HG02840 (cell line): ENCODE results near the gene STX2.
"Not testable (repeated sequence)": the region's sequence is repeated elsewhere in the genome, so short reads cannot be mapped to it uniquely, and the experiment has no call there.

Experiments used
- ATAC-seq: cut with Tn5 transposase; IDR thresholded peaks from one replicate; pipeline ENCODE4 v1.9.1; 2021; ENCODE audit warnings: mild to moderate bottlenecking, moderate library complexity, moderate number of reproducible peaks; ENCODE audit not compliant: unreplicated experiment, low FRiP score

The STX2 gene

DNA sequence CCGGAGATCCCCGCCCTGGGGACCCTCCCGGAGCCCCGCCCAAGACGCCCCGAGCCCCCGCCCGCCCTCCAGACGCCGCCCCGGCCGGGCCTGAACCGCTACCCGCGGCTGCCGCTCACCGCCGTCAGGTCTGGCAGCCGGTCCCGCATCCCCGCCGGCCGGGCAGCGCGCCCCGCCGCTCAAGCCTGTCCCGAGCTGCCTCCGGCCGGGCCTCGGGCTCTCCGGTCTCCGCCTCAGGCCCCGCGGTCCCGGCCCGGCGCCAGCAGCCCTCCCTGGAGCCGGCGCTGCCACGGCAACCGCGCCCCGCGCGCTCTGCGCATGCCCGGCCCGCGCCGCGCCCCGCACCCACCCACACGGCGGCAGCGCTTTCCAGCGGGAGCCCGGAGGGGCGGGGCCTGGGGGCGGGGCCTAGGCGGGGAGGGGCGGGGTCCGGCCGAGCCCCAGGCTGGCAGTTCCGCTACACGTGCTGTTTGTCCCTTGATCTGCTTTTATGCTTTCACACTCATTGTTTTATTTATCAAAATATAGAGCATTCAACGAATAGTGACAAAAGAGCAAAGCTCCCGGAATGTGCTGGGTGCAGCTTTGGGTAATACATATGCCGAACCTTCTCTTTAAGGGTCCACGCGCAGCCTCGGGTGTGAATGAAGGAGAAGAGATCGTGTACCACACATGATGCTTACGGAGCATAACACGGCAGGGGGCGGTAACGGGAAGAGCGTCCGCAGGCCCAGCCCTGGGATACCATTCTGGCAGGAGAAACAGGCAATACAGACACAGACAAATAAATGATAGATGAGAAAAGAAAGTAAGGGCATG is at the start of gene STX2:
Gene STX2, minus strand, starts transcription at position 300 of the 819 bp plus-strand sequence. Its CDS starts 151 bp downstream, at position 149.
- ATAC-seq, result peak; percentile 86

DNA sequence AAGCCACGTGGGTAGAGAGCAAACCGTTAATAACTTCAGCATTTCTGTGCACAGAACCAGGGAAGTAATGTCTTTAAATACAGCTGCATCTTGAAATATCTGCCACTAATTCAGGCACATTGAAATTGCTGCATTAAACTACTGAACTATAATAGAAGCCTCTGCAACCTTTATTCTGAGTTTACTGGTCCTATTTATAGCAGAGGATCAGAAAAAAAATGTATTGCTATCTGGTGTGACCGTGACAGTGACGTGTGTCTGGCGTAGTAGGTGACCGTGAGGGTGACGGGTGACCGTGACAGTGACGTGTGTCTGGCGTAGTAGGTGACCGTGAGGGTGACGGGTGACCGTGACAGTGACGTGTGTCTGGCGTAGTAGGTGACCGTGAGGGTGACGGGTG is 48.1 kb upstream of the STX2 start:
- ATAC-seq, result not testable (repeated sequence)

DNA sequence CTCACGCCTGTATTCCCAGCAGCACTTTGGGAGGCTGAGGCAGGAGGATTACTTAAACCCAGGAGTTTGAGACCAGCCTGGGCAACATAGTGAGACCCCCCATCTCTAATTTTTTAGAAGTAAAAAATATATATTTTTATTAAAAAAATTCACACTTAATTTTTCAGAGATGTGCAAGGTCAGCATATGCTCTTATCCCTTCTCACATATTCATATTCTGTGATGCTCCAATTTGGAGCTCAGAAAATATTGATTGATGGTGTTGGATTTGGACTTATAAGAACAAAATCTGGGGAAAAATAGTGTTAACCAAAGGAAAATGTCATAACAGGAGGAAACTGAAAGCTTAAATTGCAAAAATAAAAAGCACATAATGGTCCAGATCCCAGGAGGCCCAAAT is 42.5 kb upstream of the STX2 start:
- no peak for ATAC-seq

DNA sequence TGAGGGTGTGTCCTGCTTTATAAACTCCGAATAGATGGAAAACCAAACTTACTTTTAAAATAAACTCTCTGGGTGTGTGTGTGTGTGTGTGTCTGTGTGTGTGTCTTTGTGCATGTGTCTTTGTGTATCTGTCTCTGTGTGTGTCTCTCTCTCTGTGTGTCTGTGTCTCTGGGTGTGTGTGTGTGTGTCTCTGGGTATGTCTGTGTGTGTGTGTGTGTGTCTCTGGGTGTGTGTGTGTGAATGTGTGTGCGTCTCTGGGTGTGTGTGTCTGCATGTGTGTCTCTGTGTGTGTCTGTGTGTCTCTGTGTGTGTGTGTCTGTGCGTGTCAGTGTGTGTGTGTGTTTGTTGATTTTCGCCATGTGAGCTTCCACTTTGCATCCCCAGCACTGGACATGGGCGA is 42.0 kb upstream of the STX2 start:
- ATAC-seq, result no peak

DNA sequence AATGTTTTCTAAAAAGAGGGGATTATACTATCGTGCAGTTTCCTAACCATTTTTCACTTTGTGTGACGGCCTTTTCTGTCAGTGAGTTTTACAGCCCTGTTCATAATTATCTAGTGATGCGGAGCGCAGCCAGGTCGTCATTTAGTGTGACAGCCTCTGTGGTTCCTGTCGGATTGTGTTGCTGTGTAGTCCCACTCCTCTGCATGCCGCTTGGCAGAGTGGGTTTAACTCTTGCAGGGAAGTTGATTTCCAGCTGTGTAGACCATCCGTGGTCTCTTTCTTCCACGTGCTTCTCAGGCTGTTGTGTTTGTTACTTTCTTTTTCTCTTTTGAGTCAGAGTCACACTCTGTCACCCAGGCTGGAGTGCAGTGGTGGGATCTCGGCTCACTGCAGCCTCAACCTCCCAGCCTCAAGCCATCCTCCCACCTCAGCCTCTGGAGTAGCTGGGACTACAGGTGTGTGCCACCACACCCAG is 41.4 kb upstream of the STX2 start:
- peak; percentile 63 for ATAC-seq

DNA sequence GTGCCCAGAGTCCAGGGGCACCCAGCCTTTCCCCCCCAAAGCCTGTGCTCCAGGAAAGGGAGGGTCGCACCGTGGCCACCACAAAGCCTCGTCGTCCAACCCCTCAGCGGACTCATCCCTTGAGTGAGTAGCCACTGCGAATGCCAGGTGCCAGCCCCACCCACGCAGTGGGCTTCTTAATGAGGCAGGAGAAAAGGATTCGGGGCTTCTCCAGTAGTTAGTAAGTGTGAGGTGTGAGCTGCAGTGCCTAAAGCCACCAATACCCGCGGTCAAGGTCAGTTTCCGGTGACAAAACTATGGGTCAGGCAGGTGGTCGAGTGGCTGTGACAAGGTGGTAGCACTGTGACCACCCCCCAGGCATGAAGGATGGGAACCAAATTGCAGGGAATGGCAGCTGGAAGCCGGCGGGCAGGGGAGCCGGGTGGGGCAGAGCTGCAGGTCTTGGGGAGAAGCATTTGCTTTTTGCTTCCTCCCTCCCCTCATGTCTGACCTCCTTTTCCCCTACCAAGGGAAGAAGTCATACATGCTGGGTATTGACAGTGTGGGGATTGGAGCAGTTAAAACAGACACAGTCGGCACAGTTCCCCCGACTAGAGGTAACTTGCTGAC is 40.8 kb upstream of the STX2 start:
- no peak for ATAC-seq

DNA sequence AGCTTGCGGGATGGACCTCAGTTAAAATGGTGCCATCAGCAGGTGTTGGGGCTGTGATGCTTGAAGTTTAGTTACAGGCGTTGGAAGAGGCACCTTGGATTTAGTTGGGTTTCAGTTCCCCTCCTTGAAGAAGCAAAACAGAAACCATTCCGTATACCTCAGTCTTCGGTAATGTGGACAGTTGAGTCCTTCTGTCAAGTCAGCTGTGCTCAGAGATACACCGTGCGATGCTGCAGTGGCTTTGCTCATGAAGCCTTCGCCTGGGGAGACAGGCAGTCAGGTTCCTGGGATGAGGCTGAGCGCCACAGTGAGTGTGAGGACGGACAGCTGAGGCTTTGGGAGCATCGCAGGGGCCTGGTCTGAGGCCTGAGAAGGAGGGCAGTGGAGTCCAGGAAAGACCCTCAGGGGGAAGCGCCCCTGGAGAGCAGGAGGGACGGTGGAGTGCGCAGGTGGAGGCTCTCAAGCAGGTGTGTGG is 40.2 kb upstream of the STX2 start:
- ATAC-seq, result peak; percentile 72

DNA sequence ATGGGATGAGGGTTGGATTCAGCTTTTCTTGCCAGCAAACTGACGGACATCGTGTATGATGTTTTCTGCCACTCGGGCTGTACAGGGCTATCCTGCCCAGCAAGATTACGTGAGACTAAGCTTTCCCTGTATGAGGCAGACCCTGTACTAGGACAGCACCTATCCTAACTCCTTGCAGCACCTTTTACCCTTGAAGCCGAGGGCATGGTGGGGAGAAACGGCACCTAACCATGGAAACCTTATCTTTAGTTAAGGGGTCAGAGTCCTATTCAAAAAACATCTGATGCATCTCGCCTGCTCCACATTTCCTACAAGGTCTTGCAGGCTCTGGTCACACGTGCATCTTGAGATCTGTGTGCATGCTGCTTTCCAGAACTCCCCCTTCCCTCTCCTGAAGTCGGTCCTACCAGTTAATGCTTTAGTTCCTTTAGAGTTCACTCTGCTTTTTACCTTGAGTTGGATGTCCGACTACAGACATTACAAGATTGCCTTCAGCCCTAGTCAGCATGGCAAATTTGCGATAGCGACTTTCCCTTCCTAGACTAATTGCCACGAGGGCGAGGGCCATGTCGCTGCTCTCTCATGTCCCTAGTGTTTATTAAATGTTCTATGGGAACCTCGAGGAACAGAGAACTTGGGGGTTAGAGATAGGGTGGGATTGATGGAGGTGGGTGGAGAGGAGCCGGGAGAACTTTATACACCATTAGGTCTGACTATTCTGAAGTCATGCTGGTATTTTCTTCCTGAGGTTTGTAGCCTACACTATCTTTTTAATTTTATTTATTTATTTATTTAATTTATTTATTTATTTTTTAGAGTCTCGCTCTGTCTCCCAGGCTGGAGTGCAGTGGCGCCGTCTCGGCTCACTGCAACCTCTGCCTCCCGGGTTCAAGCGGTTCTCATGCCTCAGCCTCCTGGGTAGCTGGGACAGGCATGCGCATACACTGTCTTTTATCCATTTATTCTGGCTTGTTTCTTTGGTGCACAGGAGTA is 39.4 kb upstream of the STX2 start:
- no peak for ATAC-seq

DNA sequence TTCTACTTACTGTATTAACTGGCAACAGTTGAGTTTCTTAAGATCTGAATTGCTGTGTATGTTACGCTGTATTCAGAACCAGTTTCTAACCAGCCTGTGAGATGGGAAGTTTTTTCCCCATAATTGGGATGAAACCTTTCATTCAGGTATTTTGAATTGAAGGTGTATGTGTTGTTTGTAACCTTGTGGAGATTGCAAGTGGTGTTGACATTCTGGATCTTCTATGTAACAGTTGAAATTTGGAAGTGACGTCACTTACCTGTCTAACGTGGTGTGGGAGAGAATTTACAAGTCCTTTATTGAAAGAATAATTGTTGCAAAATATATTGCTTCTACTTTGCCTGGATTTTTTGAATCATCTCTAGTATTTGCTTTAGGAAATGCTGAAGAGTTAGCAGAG is 38.3 kb upstream of the STX2 start:
- no peak for ATAC-seq

DNA sequence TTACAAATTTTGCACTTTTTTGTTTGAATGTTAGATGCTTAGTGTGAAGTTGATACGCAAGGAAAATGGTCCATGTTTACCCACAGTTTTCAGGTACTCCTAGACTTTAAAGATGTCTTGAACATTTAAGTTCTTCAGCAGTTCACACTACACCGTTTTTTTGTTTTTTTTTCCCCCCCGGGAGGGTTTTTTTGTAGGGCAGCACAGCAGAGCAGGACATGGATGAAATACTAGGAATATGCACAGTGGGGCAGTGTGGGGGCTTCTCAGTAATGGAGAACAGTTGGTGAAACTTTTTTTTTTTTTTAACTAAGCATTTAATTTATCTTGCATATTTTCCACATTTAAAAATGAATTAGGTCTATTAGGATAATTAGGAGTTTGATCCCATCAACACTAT is 37.7 kb upstream of the STX2 start:
- no peak for ATAC-seq

DNA sequence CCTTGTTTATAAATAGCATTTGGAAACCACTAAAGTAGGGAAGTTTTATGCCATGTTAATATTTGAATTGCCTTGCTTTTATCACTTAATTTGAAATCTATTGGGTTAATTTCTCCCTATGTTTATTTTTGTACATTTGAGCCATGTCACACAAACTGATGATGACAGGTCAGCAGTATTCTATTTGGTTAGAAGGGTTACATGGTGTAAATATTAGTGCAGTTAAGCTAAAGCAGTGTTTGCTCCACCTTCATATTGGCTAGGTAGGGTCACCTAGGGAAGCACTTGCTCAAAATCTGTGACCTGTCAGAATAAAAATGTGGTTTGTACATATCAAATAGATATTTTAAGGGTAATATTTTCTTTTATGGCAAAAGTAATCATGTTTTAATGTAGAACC is 37.2 kb upstream of the STX2 start:
- ATAC-seq, result no peak

DNA sequence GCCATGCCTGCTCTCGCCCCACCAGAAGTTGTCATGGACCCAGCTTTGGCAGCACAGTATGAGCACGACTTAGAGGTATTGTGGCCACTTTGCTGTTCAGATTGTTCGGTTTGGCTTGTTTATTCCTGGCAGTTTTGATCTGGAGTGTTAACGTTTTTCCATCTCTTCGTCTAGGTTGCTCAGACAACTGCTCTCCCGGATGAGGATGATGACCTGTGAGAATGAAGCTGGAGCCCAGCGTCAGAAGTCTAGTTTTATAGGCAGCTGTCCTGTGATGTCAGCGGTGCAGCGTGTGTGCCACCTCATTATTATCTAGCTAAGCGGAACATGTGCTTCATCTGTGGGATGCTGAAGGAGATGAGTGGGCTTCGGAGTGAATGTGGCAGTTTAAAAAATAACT is 36.7 kb upstream of the STX2 start:
- ATAC-seq, result not testable (repeated sequence)

DNA sequence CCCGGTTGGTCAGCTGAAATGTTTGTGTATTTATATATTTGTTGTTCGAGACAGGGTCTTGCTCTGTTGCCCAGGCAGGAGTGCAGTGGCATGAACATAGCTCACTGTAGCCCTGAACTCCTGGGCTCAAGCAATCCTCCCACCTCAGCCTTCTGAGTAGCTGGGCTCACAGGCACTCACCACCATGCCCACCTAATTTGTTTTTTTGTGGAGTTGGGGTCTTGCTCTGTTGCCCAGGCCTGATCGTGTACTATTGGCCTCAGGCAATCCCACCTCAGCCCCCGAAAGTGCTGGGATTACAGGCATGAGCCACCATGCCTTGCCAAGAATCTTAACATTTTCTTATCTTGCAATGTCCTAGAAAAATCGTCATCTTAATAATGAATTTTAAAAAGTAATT is 36.1 kb upstream of the STX2 start:
- no peak for ATAC-seq

DNA sequence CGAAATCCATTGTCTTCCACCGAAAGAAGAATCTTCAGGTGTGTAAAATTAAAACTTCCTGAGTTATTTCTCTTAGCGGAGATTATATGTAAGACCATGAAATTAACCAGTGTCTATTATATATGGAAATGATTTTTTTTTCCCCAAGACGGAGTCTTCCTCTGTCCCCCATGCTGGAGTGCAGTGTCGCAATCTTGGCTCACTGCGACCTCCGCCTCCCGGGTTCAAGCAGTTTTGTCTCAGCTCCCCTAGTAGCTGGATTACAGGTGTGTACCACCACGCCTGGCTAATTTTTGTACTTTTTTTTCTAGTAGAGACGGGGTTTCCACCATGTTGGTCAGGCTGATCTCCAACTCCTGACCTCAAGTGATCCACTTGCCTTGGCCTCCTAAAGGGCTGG is 35.6 kb upstream of the STX2 start:
- ATAC-seq, result no peak

DNA sequence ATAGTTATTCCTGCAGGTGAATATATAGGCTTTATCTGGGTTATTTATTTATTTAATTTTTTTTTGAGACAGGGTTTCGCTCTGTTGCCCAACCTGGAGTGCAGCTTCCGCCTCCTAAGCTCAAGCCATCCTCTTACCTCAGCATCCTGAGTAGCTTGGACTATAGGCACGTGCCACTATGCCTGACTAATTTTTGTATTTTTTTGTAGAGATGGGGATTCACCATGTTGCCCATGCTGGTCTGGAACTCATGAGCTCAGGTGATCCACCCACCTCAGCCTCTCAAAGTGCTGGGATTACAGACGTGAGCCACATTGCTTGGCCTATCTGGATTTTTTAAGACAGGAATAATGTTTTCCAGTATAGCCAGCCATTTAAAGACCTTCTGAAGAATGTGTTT is 34.8 kb upstream of the STX2 start:
- ATAC-seq, result no peak

DNA sequence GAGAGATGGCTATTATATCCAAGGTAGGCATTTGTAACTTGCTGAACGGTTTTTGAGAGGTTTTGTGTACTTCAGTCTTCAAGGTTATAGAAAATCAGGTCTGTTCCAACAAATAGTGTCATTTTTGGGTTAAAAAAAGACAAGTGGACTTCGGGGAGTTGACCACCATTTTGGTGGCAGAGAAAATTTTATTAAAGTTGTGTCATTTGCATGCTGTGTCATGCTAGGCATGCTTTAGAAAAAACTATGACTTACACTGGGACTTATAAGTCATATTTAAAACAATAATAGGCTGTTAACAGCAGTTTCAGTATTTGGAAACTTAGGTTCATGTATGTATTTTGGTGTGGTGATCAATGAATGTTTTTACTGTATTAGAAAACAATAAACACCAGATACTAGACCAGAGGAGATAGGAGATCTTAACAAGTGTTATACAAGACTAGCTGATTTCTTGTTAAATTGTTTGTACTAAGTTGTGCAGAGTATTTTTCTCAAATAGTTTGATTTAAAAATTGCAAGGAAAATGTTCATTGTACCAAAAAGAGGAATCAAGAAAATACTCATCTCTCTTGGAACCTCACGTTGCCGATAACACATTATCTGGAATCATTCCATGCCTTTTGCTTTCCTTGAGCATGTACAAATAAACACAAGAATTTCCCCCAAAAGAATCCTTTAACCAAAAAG is 34.2 kb upstream of the STX2 start:
- ATAC-seq, result no peak

DNA sequence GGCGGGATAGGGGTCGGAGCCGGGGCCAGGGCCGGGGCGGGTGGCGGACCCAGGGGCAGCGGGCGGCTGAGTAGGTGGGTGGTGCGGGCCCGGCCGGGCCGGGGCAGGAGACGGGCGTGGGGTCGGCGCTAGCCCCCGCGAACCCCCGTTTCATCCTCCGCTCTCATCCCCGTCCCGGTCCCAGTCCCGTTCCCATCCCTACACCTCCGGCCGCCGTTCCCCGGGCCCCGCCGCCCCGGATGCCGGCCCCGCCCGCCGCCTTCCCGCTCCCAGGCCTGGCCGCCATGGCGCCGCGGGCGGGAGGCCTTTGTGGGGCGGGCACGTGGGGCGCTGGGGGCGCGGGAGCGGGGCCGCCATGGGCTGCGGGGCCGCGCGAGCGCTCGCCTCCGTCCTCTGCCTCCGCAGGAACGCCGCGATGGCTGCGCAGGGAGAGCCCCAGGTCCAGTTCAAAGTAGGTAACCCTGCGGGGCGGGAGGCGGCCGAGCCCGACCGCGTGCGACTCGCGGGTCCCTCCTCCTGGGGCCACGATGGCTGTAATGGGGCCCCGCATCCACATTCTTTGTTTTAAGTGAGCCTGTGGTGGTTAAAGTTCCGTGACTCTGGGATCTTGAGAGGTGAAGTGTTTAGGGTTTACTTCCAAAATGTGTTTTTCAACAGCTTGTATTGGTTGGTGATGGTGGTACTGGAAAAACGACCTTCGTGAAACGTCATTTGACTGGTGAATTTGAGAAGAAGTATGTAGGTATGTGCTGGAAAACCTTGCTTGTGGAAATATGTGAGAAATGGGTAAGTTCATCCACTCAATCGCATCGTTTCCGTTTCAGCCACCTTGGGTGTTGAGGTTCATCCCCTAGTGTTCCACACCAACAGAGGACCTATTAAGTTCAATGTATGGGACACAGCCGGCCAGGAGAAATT is 33.4 kb upstream of the STX2 start:
- ATAC-seq, result peak; percentile 38

DNA sequence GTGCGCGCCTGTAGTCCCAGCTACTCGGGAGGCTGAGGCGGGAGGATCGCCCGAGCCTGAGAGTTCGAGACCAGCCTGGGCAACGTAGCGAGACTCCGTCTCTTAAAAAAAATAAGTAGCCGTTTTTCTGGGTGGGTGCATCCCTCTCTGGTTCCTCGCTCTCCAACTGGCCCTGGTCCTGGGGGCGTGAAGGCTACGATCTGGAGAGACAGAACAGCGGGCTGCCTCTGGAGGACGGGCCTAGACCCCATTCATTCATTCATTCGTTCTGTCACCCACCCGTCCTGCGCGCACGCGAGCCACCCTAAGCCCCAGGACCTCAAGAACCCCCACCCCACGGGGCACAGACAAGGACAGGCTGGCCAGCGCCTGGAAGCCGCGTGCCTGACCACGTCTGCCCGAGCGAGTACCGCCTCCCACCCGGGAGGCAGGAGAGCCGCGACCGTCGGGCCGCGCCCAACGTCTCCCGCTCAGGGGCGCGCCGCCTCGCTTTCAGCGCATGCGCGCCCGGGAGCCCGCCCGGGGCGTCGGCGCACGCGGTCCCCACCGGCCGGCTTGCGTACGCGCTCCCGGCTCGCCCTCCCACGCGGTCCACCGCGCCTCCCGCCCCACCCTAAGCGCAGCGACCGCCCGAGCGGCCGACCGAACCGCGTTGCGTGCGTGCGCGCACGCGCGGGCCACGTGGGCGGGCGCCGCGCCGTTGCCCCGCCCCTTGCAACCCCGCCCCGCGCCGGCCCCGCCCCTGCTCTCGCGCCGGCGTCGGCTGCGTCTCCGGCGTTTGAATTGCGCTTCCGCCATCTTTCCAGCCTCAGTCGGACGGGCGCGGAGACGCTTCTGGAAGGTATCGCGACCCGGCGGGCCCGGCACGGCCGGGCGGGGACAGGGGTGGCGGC is 32.5 kb upstream of the STX2 start, which contains the start of gene RAN:
Gene RAN, plus strand, starts transcription at position 781 of the 893 bp plus-strand sequence. CDS start 528 bp downstream, outside the sequence.
- peak; percentile 65 for ATAC-seq
